Fibroblast of lung (primary cell): ENCODE results near the gene CLDN9. TPM values are rescaled to one million over a fixed set of nuclear protein-coding genes. Genes with fewer than 3 reads are reported as not detected.

ENCODE experiments used
- DNase-seq, 2 donors: peaks; one replicate each; pipeline versions ENCODE4 v3.0.0 to v3.0.0-alpha.2; 2010; ENCODE audit warnings: low read depth in 2 of 2
- H2AFZ ChIP-seq: 2 replicates; pipeline ENCODE4 v1.5.1; 2012; ENCODE audit warnings: low read length, control low read depth, inconsistent platforms
- H3K27ac ChIP-seq: 2 replicates; pipeline ENCODE4 v1.5.1; 2011; ENCODE audit warnings: low read length, control low read depth; ENCODE audit not compliant: insufficient read depth
- H3K27me3 ChIP-seq: 2 replicates; pipeline ENCODE4 v1.5.1; 2011; ENCODE audit warnings: mild to moderate bottlenecking, low read length; ENCODE audit not compliant: control insufficient read depth, insufficient read depth
- H3K36me3 ChIP-seq: 2 replicates; pipeline ENCODE4 v1.5.1; 2011; ENCODE audit warnings: low read length; ENCODE audit not compliant: control insufficient read depth, insufficient read depth
- H3K4me1 ChIP-seq: 2 replicates; pipeline ENCODE4 v1.5.1; 2011; ENCODE audit warnings: low read length; ENCODE audit not compliant: control insufficient read depth, insufficient read depth; ENCODE audit errors: extremely low read depth
- H3K4me2 ChIP-seq: 2 replicates; pipeline ENCODE4 v1.5.1; 2011; ENCODE audit warnings: low read length, control low read depth; ENCODE audit not compliant: insufficient read depth; ENCODE audit errors: extremely low read depth
- H3K4me3 ChIP-seq, 4 experiments: fragments of 200-600 bp in 1 of 4; sonication (generic) in 1 of 4; replicated peaks in 1 of 4; 2 replicates each; pipeline ENCODE4 v1.5.1; 2011 to 2016; ENCODE audit warnings: low read length in 4 of 4, low read depth in 3 of 4, mild to moderate bottlenecking in 3 of 4, control low read depth in 2 of 4, inconsistent platforms in 1 of 4, mixed read lengths in 1 of 4; ENCODE audit not compliant: insufficient read depth in 1 of 4; ENCODE audit errors: control extremely low read depth in 1 of 4
- H3K79me2 ChIP-seq: 2 replicates; pipeline ENCODE4 v1.5.1; 2012; ENCODE audit warnings: mild to moderate bottlenecking, low read length, inconsistent platforms; ENCODE audit not compliant: control insufficient read depth, insufficient read depth
- H3K9ac ChIP-seq: 2 replicates; pipeline ENCODE4 v1.5.1; 2011; ENCODE audit warnings: mild to moderate bottlenecking, low read length, control low read depth; ENCODE audit not compliant: insufficient read depth
- H3K9me3 ChIP-seq: 2 replicates; pipeline ENCODE4 v1.5.1; 2012; ENCODE audit warnings: low read depth, low read length; ENCODE audit not compliant: control insufficient read depth, insufficient read depth
- H4K20me1 ChIP-seq: 2 replicates; pipeline ENCODE4 v1.5.1; 2011; ENCODE audit warnings: low read length; ENCODE audit not compliant: control insufficient read depth, insufficient read depth; ENCODE audit errors: extremely low read depth
- EZH2 ChIP-seq: IDR thresholded peaks from 2 replicates; pipeline ENCODE4 v1.5.1; 2012; ENCODE audit warnings: low read length, control low read depth, mild to moderate bottlenecking; ENCODE audit errors: missing control alignments
- polyA plus RNA-seq, 2 donors: library from polyadenylated mRNA; depleted of rRNA in 1 of 2; stranded (reverse) in 1 of 2; unstranded in 1 of 2; fragments of >200 nt; gene quantifications; 2 replicates each; pipeline ENCODE4 v1.2.1, GENCODE V29; 2011 to 2012; ENCODE audit warnings: missing spikeins in 1 of 2
- total RNA-seq: library from RNA; depleted of rRNA; stranded (reverse); fragments of >200 nt; gene quantifications from 2 replicates; pipeline ENCODE4 v1.2.1, GENCODE V29; 2014
- TF ChIP-seq, protein P1 (sequence below), 2 donors: IDR thresholded peaks in 1 of 2; conservative IDR thresholded peaks in 1 of 2; 1 replicate in 1 of 2; 2 replicates in 1 of 2; pipeline ENCODE4 v1.5.1; 2011 to 2012; ENCODE audit warnings: low read length in 2 of 2, control low read depth in 1 of 2, inconsistent platforms in 1 of 2, low read depth in 1 of 2, mild to moderate bottlenecking in 1 of 2

The CLDN9 gene
- total and polyA plus RNA-seq, 2 donors (not counting 1 experiment from before 2014, with no cell fraction given), result not detected

DNA sequence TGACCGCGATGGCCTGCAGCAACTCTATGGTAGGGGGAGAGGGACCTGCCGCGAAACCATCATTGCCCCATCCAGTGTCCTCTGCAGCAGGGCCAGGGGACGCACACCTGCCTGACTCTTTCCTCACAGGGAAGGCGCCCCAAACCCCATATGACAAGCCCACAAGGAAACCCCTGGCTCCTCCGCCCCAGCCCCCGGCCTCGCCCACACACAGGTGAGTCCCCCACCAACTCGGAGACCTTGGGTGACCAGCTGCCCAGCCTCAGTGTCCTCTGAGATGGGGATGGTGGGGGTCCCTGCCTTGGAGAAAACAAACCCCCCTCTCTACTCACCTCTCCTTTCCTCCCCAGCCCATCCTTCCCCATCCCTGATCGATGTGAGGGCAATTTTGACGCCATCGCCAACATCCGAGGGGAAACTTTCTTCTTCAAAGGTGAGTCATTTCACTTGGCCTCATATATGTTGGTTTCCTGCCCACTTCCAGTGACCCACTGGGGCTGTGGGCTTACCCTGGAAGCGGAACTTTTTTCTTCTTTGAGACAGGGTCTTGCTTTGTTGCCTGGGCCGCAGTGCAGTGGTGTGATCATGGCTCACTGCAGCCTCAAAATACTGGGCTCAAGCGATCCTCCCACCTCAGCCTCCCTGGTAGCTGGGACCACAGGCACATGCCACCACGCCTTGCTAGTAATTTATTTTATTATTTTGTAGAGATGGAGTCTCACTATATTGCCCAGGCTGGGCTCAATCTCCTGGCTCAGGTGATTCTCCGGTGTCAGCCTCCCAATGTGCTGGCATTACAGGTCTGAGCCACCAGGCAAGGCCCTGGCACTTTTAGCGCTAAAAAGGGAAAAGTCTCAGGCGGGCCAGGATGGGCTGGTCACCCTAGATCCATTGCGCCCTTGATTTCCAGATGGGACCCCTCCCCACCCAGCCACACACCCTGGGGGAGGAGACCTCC is 44.7 kb downstream of the CLDN9 start:
- H3K4me2 ChIP-seq, result peak overlapping the region; percentile 96
- no peak overlapping the region for H3K4me3 ChIP-seq
- no peaks in the 10 kb centered on the region for H3K79me2 ChIP-seq
- no peaks in the 10 kb centered on the region for H3K4me1 ChIP-seq
- H2AFZ ChIP-seq, result no peak overlapping the region
- H3K36me3 ChIP-seq, result no peaks in the 10 kb centered on the region
- H3K9ac ChIP-seq, result no peak overlapping the region
- H4K20me1 ChIP-seq, result no peaks in the 10 kb centered on the region
- DNase-seq, result no peak
- no peak overlapping the region for H3K27ac ChIP-seq
- H3K9me3 ChIP-seq, result no peaks in the 10 kb centered on the region
- no peak for TF ChIP-seq EZH2
- TF ChIP-seq, protein P1, sequence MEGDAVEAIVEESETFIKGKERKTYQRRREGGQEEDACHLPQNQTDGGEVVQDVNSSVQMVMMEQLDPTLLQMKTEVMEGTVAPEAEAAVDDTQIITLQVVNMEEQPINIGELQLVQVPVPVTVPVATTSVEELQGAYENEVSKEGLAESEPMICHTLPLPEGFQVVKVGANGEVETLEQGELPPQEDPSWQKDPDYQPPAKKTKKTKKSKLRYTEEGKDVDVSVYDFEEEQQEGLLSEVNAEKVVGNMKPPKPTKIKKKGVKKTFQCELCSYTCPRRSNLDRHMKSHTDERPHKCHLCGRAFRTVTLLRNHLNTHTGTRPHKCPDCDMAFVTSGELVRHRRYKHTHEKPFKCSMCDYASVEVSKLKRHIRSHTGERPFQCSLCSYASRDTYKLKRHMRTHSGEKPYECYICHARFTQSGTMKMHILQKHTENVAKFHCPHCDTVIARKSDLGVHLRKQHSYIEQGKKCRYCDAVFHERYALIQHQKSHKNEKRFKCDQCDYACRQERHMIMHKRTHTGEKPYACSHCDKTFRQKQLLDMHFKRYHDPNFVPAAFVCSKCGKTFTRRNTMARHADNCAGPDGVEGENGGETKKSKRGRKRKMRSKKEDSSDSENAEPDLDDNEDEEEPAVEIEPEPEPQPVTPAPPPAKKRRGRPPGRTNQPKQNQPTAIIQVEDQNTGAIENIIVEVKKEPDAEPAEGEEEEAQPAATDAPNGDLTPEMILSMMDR (conservative IDR thresholded peaks at IDR 0.05 in 1 of 2, IDR thresholded peaks at IDR 0.05 in 1 of 2; ENCODE audit: low read depth in 1 of 2, low read length in 2 of 2), result no peak
- H3K27me3 ChIP-seq, result no peaks in the 10 kb centered on the region

DNA sequence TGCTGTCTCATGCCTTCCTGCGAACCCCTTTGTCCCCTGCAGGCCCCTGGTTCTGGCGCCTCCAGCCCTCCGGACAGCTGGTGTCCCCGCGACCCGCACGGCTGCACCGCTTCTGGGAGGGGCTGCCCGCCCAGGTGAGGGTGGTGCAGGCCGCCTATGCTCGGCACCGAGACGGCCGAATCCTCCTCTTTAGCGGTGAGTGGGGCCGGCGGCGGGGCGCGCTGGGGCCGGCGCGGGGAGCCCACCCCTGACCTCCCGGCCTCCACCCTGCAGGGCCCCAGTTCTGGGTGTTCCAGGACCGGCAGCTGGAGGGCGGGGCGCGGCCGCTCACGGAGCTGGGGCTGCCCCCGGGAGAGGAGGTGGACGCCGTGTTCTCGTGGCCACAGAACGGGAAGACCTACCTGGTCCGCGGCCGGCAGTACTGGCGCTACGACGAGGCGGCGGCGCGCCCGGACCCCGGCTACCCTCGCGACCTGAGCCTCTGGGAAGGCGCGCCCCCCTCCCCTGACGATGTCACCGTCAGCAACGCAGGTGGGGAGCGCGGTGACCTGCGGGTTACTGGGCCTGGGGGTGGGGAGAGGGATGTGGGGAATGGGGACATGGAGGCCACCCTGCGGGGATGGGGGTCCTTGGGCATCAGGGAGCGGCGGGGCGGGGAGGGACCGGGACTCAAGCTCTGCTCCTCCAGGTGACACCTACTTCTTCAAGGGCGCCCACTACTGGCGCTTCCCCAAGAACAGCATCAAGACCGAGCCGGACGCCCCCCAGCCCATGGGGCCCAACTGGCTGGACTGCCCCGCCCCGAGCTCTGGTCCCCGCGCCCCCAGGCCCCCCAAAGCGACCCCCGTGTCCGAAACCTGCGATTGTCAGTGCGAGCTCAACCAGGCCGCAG is 45.7 kb downstream of the CLDN9 start:
- H3K36me3 ChIP-seq, result no peaks in the 10 kb centered on the region
- H2AFZ ChIP-seq, result peak overlapping the region; percentile 75
- peak overlapping the region; percentile 43 for H3K27ac ChIP-seq
- peak overlapping the region; percentile 69 for H3K9ac ChIP-seq
- no peaks in the 10 kb centered on the region for H3K27me3 ChIP-seq
- H4K20me1 ChIP-seq, result no peaks in the 10 kb centered on the region
- peak in 1 of 2 donors; percentile 9 for DNase-seq
- peak overlapping the region; percentile 96 for H3K4me2 ChIP-seq
- H3K9me3 ChIP-seq, result no peaks in the 10 kb centered on the region
- no peaks in the 10 kb centered on the region for H3K79me2 ChIP-seq
- H3K4me3 ChIP-seq, result peak overlapping the region; percentile 54 to 87 (median 79)
- no peaks in the 10 kb centered on the region for H3K4me1 ChIP-seq
- TF ChIP-seq EZH2, result no peak
- TF ChIP-seq, protein P1 (conservative IDR thresholded peaks at IDR 0.05 in 1 of 2, IDR thresholded peaks at IDR 0.05 in 1 of 2; ENCODE audit: low read depth in 1 of 2, low read length in 2 of 2), result peak in 1 of 2 donors; percentile 17
